ENCODE results near the gene RASGRF1.

DNA sequence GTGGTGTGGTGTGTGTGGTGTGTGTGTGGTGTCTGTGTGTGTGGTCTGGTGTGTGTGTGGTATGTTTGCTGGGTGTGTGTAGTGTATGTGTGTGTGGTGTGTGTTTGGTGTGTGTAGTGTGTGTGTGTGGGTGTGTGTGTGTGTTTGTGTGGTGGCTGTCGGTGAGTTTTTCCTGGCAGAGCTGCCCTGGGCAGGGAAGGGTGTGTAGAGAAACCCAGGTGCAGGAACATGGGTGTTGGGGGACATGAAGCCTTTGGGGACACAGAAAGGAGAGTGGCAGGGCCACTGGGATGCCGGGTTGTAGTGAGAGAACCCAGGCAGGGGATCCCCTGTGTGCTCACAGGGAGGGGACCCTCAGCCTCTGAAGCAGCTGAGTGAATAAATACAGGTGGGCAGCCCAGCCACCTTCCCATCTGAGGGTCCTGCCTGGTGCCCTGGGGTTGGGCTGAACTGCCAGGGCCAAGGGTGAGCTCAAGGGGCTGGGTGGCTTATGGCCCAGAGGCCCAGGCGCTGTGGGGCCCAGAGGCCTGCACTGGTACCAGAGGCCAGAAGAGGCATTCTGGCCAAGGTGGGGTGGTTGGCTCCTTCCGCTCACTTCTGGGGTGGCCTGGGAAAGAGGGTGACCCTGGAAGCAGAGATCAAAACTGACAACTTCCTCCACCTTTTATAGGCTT, 97.2 kb downstream of the RASGRF1 start:
- TF ChIP-seq POLR2A (IDR thresholded peaks at IDR 0.05) (no peak), CTCF (IDR thresholded peaks at IDR 0.05) (no peak)

Measured in prostate gland (tissue), 2 donors.